GM10847 (cell line): Measurements from ENCODE around the gene TRIM16.
"Not testable (repeated sequence)": the region's sequence is repeated elsewhere in the genome, so short reads cannot be mapped to it uniquely, and the experiment has no call there.

ENCODE experiments used
- POLR2A ChIP-seq: IDR thresholded peaks from 2 replicates; pipeline ENCODE4 v1.6.1; 2011; ENCODE audit not compliant: insufficient read length; ENCODE audit errors: extremely low read depth

Gene TRIM16

DNA sequence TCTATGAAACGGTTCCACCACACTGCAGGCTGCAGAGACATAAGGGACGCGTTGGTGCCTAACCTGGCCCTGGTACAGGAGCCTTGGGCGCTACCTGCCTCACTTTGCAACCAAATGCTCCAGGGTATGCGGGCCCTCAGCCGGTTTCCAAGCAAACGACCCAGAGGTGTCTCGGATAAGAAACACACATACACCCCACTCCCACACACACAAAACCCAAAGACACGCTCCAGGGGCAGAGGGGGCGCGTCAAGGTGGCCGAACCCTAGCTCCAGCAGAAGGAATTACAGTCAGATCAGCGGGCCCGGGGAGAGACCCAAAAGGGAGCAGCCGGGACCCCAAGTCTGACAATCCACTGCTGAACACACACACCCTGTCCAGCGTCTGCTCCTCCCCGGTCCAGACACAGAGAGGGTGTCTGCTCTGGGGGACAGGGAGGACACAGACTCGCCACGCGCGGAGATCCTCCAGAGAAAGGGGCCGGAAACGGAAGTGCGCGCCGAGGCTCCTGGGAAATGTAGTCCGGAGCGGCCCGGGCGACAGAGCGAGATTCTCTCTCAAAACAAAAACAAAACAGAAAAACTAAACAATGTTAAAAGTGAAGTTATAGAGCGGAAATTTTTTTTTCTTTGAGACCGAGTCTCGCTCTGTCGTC, at the start of gene TRIM16:
Gene TRIM16 (minus strand): TSS at position 488 of the 655 bp plus-strand sequence. CDS start 32,702 bp downstream, outside the sequence.
- TF ChIP-seq POLR2A = not testable (repeated sequence)

DNA sequence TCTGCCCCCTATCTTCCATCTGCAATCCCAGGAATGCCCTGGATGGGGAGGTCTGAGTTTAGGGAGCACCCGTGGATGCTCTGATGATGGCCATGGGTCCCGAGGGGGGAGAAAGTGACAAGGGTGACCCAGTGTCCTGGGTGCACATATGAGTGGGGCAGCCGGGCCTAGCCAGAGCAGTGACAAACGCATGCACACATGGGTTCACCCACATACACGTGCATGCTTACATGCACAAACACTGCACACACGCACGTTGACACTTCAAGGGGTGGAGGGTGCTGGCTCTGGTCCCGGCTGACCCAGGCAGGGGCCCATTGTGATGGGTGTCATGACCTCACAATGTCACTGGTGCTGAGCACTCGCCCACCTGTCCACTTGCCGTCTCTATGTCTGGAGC, 47.8 kb upstream of the TRIM16 start, which contains the start of gene TBC1D26:
Gene TBC1D26 (plus strand): TSS at position 384 of the 400 bp plus-strand sequence. CDS start 3,066 bp downstream, outside the sequence.
- not testable (repeated sequence) for TF ChIP-seq POLR2A

DNA sequence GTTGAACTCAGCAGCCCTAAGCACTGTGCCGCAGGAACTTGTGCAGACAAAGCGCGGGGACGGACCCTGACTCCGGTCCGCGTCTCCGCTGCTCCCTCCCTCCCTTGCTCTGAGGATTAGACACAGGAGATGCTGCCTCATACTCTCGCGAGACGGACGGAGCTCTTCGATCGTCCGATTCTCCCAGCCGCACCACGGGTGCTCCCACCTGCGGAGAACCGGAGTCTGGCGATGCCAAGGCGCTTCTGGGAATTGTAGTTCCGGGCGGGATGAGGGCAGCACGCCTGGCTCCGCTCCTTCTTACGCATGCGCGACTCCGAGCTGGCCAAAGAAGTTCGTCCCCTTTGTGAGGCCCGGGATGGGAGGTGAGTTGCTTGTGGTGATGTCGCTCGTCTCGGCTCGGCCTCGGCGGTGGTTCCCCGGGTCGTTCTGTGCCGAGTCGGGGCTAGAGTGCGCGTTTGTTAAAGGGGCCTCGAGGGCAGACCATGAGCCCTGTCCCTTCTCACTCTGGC, 15.4 kb upstream of the TRIM16 start, which contains the start of gene ZNF286A:
Gene ZNF286A (plus strand): TSS at position 340 of the 512 bp plus-strand sequence. CDS start 578 bp downstream, outside the sequence.
- peak; percentile 62 for TF ChIP-seq POLR2A

DNA sequence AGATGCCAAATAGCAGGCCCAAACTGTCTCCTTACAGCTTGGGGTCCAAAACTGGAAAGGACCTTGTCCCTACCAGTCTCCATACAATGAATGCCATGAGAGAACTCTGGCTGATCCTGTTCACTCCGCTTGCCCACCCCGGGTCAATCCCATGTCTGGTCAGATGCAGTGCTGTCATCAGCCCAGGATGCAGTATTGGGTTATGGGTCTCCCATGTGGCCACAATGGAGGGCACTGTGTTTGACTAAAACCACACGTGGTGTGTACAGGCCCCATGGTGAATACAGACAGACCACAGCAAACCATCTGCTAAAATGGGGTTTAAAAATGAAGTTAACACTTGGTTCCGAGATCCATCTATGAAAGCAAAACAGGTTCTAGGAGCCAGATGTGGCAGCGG, 20.4 kb downstream of the TRIM16 start:
- no peak for TF ChIP-seq POLR2A

DNA sequence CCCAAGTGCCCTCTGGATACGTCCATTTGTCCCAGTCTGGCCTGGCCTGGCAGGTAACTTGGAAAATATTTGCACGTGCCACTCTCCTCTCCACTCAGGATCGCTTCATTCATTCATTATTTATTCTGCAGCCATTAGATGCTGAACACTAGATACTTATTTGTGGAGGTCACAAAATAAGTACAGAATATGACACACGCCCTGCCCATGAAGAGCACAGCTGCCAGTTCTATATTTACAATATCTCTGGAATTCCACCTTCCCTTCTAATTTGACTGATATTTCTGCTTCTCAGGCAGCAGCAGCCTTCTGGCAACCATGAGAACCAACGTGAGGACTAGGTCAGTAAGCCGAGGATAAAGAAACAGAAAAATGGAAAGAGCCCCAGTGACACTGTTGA, 20.9 kb downstream of the TRIM16 start:
- no peak for TF ChIP-seq POLR2A

DNA sequence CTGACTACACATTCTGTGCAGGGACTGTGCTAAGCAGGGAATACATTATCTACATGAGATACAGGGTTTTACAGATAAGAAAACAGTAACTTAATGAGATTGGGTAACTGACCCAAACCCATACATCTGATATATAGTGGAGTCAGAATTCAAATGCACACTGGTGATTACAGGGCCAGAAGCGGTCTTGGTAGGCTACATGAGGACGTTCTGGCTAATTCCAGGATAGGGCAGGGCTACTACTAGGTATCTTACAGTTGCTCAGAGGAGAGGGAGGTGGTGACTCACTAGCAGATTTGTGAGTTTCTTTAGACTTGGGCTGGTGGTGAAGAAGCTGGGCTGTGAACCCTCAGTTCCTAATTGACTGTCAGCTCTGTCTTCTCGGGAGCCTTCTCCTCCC, 21.4 kb downstream of the TRIM16 start:
- no peak for TF ChIP-seq POLR2A

DNA sequence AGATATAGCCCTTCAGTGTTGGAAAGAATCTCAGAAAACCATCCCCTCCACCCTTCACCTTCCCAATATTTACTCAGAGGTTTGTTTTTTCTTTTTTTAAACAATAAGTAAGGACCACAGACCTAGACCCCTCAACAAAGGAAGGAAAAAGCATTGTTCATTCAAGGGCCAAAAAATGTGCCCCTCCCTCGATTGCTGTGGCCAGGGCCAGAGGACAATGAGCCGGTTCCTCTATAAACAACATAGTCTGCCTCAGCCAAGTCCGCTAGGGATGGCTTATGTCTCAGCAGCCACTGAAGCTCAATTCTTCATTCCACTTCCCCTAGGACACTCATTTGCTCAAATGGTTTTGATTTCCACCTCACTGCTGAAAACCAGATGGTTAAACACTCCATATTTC, 24.0 kb downstream of the TRIM16 start:
- TF ChIP-seq POLR2A = no peak

DNA sequence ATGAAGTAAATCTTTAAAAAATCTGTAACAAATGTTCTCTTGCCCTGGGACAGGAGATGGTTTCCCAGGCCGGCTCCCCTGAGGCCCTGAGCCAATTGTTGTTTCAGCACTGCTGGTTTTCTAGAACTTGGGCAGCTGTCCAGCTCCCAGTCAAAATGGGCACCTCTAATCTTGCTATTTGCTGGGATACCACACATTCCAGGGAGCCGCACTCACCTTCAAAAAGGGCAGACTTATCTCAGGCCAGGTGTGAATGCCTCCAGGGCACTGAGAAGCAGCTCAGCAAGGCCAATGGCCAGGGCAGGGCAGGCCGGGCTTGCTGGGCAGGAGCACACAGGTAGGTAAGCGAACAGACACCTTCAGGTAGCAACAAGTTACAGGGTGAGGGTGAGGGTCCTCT, 24.4 kb downstream of the TRIM16 start:
- no peak for TF ChIP-seq POLR2A

DNA sequence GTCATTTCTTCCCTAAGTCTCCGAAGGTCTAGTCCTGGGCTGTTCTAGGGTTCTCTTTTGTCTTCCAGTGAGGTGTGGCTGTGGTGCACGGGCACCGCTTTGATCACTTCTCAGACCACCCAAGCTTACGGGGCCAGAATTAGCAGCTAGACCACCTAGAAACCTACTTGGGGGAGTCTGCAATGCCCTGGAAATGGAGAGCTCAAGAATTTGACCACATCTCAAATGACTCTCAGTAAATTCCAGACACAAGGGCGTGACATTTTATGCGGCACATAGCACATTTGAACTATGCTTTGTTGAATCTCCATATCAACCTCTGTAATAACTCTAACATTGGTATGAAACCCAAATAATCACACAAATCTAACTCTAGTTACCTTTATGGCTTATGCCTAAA, 24.9 kb downstream of the TRIM16 start:
- TF ChIP-seq POLR2A = no peak

DNA sequence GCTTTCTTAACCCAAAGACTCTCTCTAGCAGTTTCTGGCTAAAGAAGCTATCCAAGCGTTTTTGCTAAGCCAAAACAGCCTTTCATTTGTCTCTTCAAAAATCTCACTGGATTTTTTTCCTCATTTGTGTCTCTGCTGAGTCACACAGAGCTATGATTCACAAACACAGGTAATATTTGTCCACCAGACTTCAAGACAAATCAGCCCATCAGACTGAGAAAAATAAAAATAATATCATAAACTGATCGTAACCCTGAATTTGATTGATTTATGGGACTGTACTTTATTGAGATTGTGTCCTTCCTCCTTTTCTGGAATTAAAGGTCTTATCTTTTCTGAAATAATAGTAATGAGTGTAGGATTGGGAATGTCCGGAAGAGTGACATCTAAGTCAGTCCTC, 25.8 kb downstream of the TRIM16 start:
- TF ChIP-seq POLR2A = no peak

DNA sequence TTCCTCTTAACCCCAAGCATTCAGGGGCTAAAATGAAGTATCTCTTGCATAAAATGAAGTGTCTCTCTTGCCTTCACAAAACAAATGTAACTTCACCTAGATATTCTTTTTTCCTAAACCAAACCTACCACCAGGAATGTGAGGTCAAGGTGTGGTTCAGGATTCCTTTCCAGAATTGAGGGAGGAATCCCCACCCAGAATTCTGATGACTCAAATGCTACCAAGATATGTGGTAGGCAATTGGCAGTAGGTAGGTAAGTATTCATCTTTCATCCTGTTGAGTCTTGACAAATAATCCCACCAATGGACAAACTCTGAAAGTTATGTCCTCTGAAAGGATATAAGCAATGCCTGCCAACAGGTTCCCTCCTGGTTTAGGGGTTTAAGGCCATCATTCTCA, 26.2 kb downstream of the TRIM16 start:
- TF ChIP-seq POLR2A = no peak

DNA sequence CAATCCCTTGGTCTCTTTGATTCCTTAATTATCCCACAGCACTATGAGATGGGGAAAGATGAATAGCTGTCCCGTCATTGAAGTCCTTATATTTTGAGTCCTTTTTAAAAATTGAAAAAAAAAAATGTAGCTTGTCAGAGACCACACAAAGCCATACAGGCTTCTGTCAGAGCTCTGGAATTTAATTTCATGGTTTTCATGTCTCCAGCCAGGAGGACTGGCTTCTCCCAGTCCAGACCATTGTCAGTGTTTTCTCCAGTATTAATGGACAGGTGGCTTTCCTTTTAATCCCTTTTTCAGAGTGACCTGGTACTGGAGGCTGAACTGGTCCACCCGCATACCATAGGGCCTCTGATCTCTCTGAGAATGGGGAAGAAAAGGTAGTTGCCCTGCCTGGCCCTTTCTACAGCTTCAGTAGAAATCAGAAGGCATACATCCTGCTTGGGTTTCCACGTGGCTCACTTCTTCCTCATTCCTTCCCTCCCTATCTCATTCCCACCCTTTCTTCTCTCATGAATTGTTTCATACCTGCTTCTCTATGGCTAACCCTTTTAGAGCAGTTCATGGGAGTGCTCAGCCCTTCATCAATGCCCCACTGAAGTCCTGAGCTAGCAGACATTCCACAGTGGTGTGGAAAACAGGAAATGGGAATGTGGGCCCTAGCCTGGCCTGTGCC, 29.1 kb downstream of the TRIM16 start:
- TF ChIP-seq POLR2A = no peak

DNA sequence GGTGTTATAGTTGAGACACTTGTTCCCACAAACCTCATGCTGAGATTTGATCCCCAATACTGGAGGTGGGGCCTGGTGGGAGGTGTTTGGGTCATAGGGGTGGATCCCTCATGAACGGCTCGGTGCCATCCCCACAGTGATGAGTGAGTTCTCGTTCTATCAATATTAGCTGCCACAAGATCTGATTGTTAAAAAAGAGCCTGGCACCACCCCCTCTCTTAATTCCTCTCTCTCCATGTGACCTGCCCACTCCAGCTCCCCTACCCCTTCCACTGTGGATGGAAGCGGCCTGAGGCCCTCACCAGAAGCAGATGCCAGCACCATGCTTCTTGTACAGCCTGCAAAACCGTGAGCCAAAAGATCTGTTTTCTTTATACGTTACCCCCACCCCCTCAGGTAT, 31.2 kb downstream of the TRIM16 start:
- no peak for TF ChIP-seq POLR2A

DNA sequence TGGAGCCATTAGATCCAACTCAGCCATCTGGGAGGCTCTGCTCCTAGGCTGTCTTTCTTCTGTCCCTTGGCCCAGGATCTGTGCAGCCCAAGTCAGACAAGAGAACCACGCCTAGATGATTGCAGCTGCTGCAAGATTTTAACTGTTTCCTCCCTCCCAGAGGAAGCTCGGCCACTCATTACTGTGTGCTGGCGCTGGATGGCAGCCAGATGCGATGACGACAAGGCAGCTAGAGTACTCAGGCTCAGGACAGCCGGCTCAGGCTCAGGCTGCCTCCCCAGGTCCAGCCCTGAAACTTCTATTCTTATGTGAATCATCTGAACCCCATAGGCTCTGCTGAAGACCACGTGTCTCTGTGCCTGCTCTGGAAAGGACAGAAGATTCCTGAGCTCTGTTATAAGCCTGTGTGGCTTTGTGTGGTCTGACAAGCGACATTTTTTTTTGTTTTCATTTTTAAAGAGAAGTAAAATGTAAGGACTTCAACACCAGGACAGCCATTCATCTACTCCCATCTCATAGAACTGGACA, 32.5 kb downstream of the TRIM16 start:
- no peak for TF ChIP-seq POLR2A

DNA sequence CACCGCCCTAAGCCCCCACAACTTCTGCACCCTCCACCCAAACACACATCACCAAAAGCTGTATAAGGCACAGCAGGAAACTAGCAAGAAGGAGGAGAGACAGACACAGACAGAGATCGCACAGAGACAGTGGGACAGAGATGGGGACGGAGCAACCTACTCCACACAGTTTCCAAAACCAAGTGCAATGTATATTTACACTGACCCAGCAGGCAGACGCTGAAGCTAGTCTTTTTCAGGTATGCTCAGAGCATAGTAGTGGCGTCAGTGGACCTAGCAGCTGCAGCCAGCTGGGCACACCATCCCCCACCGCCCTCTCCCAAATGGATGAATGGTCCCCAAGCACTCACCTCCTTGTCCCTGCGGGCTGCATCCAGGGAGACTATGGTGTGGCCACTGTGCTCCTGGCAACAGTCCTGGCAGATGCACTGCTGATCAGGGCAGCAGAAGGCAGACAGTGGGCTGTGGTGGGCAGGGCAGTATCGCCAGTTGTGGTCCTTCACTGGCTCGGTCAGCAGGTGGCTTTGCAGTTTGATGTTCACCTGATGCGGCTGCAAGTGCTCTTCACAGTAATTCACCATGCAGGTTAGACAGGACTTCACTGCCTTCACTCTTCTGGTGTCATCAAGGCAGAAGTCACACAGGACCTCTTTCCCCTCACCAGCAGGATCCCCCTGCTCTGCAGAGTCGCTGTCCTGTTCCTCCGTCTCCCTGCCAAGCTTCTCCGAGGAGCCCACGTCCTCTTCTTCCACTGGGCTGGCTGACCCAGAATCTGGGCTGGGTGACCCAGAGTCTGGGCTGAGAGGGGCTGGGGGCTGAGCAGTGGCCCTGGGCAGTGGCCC, 33.1 kb downstream of the TRIM16 start:
- no peak for TF ChIP-seq POLR2A
